Ramos (cell line): ENCODE measurements around the gene JOSD2.

ENCODE experiments used
- in situ Hi-C: fragments of 300-500 bp; cut with MboI; formaldehyde crosslinking; loops from one replicate; pipeline ENCODE4 v1.14.3; 2022; ENCODE audit warnings: low sequenced_read_pairs; ENCODE audit not compliant: unreplicated experiment

Gene JOSD2

GRCh38 chr19:50497022-50497405 lies 14.0 kb downstream of the JOSD2 start:
- in situ Hi-C loops = no loop called here

GRCh38 chr19:50496189-50497021 lies 14.6 kb downstream of the JOSD2 start:
- in situ Hi-C loops = no loop called here

GRCh38 chr19:50495020-50495531 lies 15.9 kb downstream of the JOSD2 start:
- in situ Hi-C loops = no loop called here

GRCh38 chr19:50494186-50495019 lies 16.6 kb downstream of the JOSD2 start:
- in situ Hi-C loops = no loop called here

- in situ Hi-C loops = no loop called here
Measured at GRCh38 chr19:50493171-50493570, 17.8 kb downstream of the JOSD2 start.

- in situ Hi-C loops = no loop called here
Measured at GRCh38 chr19:50492303-50493052, 18.5 kb downstream of the JOSD2 start.

GRCh38 chr19:50490991-50491472 lies 20.0 kb downstream of the JOSD2 start:
- in situ Hi-C loops = no loop called here

GRCh38 chr19:50490411-50490811 lies 20.6 kb downstream of the JOSD2 start:
- in situ Hi-C loops = no loop called here

- in situ Hi-C loops = no loop called here
Measured at GRCh38 chr19:50489461-50490011, 21.5 kb downstream of the JOSD2 start.

- in situ Hi-C loops = no loop called here
Measured at GRCh38 chr19:50488389-50489194, 22.4 kb downstream of the JOSD2 start.

- in situ Hi-C loops = no loop called here
Measured at GRCh38 chr19:50486823-50487515, 24.0 kb downstream of the JOSD2 start.

- in situ Hi-C loops = no loop called here
Measured at GRCh38 chr19:50485284-50485955, 25.6 kb downstream of the JOSD2 start.

- in situ Hi-C loops = no loop called here
Measured at GRCh38 chr19:50482916-50483315, 28.1 kb downstream of the JOSD2 start.

- in situ Hi-C loops = no loop called here
Measured at GRCh38 chr19:50482271-50482855, 28.6 kb downstream of the JOSD2 start.

- in situ Hi-C loops = no loop called here
Measured at GRCh38 chr19:50481351-50482149, 29.4 kb downstream of the JOSD2 start.

GRCh38 chr19:50480281-50481111 lies 30.5 kb downstream of the JOSD2 start:
- in situ Hi-C loops = no loop called here
